DOHH2 (cell line): ENCODE measurements around the gene AUTS2.

Experiments used
- H3F3A ChIP-seq: fragments of 200-600 bp; sonication (generic), shearing (Covaris generic); 2 replicates; pipeline ENCODE4 v1.6.0; 2016; ENCODE audit warnings: antibody characterized with exemption, mild to moderate bottlenecking; ENCODE audit not compliant: control insufficient read depth, insufficient read depth
- H3K27ac ChIP-seq: fragments of 200-600 bp; sonication (generic); 2 replicates; pipeline ENCODE4 v1.5.1; 2014; ENCODE audit warnings: low read depth, mild to moderate bottlenecking, low read length, moderate library complexity
- H3K27me3 ChIP-seq: fragments of 200-600 bp; sonication (generic); 2 replicates; pipeline ENCODE4 v1.6.1; 2014; ENCODE audit warnings: mild to moderate bottlenecking, low read length, mixed read lengths; ENCODE audit not compliant: control insufficient read depth
- H3K36me3 ChIP-seq: fragments of 200-600 bp; sonication (generic); 2 replicates; pipeline ENCODE4 v1.6.1; 2014; ENCODE audit warnings: mild to moderate bottlenecking, low read length, moderate library complexity, mixed read lengths; ENCODE audit not compliant: control insufficient read depth
- H3K4me1 ChIP-seq: fragments of 200-600 bp; sonication (generic); 2 replicates; pipeline ENCODE4 v1.6.1; 2014; ENCODE audit warnings: mild to moderate bottlenecking, low read length, mixed read lengths; ENCODE audit not compliant: control insufficient read depth
- H3K4me2 ChIP-seq: fragments of 200-600 bp; sonication (generic); 2 replicates; pipeline ENCODE4 v1.6.0; 2014; ENCODE audit warnings: mild to moderate bottlenecking, low read length, moderate library complexity
- H3K4me3 ChIP-seq: fragments of 200-600 bp; sonication (generic); 2 replicates; pipeline ENCODE4 v1.5.1; 2014; ENCODE audit warnings: mild to moderate bottlenecking, low read length, mixed read lengths
- H3K79me2 ChIP-seq: fragments of 200-600 bp; sonication (generic); 2 replicates; pipeline ENCODE4 v1.6.1; 2014; ENCODE audit warnings: mild to moderate bottlenecking, low read length, mixed read lengths; ENCODE audit not compliant: control insufficient read depth
- H3K9me2 ChIP-seq: fragments of 200-600 bp; sonication (generic); replicated peaks from 2 replicates; pipeline ENCODE4 v1.6.1; 2014; ENCODE audit warnings: mild to moderate bottlenecking, low read length, mixed read lengths; ENCODE audit not compliant: control insufficient read depth
- H3K9me3 ChIP-seq: fragments of 200-600 bp; sonication (generic); 2 replicates; pipeline ENCODE4 v1.6.1; 2014; ENCODE audit warnings: antibody characterized with exemption, low read length, mixed read lengths; ENCODE audit not compliant: control insufficient read depth, insufficient read depth
- H4K20me1 ChIP-seq: fragments of 200-600 bp; sonication (generic); 2 replicates; pipeline ENCODE4 v1.6.0; 2014; ENCODE audit warnings: low read depth, mild to moderate bottlenecking, antibody characterized with exemption, low read length, moderate library complexity; ENCODE audit not compliant: control insufficient read depth, insufficient read depth
- EZH2phosphoT487 ChIP-seq: fragments of 200-600 bp; sonication (generic); IDR thresholded peaks from 2 replicates; pipeline ENCODE4 v1.6.1; 2017; ENCODE audit warnings: borderline replicate concordance, mild to moderate bottlenecking, antibody characterized with exemption, low read length, moderate library complexity, mixed read lengths
- TF ChIP-seq, protein P1 (sequence below): fragments of 200-600 bp; sonication (generic); IDR thresholded peaks from one replicate; pipeline ENCODE4 v1.5.1; 2014; ENCODE audit warnings: antibody characterized with exemption, mild to moderate bottlenecking, low read depth, low read length; ENCODE audit not compliant: poor library complexity, severe bottlenecking

AUTS2 gene

DNA sequence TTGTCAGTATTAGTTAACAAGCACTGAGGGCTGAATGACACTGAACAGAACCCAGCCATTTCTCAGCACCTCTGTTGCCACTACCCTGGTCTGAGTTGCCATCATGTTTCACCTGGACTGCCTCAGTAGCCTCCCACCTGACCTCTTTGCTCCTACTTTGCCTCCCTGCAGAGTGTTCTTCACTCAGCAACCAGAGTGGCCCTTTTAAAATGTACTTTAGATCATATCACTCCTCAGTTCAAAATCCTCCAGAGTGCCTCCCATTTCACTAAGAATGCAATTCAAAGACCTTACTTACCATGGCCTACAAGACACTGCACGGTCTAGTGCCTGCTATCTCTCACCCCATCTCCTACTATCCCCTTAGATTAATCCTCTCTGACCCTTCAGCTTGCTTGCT lies 214.5 kb downstream of the AUTS2 start:
- Histone ChIP-seq H3K36me3 (no peaks in the 10 kb centered on the region), H3K27ac (no peak overlapping the region), H3F3A (no peaks in the 10 kb centered on the region), H4K20me1 (no peaks in the 10 kb centered on the region), H3K9me2 (no peaks in the 10 kb centered on the region), H3K27me3 (no peaks in the 10 kb centered on the region), H3K4me3 (no peak overlapping the region), H3K79me2 (peaks cover 67% of the 10 kb centered on the region), H3K9me3 (no peaks in the 10 kb centered on the region), H3K4me1 (peaks cover 35% of the 10 kb centered on the region), H3K4me2 (no peak overlapping the region)
- no peak for TF ChIP-seq EZH2phosphoT487
- TF ChIP-seq, protein P1, sequence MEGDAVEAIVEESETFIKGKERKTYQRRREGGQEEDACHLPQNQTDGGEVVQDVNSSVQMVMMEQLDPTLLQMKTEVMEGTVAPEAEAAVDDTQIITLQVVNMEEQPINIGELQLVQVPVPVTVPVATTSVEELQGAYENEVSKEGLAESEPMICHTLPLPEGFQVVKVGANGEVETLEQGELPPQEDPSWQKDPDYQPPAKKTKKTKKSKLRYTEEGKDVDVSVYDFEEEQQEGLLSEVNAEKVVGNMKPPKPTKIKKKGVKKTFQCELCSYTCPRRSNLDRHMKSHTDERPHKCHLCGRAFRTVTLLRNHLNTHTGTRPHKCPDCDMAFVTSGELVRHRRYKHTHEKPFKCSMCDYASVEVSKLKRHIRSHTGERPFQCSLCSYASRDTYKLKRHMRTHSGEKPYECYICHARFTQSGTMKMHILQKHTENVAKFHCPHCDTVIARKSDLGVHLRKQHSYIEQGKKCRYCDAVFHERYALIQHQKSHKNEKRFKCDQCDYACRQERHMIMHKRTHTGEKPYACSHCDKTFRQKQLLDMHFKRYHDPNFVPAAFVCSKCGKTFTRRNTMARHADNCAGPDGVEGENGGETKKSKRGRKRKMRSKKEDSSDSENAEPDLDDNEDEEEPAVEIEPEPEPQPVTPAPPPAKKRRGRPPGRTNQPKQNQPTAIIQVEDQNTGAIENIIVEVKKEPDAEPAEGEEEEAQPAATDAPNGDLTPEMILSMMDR = no peak

DNA sequence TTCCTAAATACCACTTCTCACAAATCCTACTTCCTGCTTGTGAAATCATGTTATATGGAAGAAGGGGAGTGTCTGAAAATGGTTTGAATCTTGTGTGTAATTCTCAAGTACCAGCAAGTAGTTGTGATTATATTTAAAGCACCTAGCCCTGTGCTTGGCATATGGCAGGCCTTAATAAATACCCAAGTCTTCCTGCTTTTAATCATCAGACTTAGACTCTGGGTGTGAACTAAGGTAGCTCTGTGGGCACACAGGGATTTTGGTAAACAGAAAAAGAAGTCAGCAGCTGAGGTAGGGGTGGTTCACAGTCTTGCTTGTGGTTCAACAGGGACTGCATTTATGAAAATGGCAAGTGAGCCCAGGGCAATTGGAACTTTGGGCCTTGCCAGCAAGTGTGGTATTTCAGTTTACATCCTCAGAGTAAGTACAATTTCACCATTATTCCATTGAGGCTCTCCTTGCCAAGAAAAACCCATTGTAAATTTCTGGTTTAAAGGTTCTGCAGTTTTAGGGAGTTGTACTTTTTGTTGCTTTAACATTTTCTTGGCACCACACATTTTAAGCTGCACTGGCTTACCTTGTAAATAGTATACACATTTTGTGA lies 215.5 kb downstream of the AUTS2 start:
- peaks cover 68% of the 10 kb centered on the region for H3K79me2 ChIP-seq
- H3K27me3 ChIP-seq = no peaks in the 10 kb centered on the region

DNA sequence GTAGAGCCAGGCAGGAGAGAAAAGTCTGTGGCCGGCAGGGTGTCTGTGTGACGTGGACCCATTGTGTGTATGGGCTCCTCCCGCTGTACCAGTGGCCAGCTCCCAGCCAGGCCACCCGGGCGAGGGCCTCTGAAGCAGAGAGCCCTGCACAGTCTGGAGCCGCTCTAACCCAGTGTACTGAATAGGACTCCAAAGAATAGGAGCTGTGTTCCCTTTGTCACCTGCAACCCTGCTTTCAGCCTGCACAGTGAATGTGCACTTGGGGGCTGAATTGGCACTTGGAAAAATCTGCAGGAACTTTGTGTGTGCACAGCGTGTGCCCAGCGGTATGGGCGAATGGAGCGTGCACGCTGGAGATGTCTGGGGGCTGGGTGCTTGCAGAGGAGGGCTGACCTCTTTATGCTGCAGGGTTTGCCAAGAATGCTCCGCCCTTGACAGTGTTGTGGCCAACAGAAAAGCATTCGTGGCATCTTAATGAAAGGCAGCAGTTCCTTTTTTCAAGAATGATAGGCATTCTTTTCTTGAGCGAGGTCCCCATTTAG lies 216.2 kb downstream of the AUTS2 start:
- H3K27ac ChIP-seq = no peak overlapping the region
- no peaks in the 10 kb centered on the region for H4K20me1 ChIP-seq
- H3K36me3 ChIP-seq = no peaks in the 10 kb centered on the region
- H3K4me3 ChIP-seq = no peak overlapping the region
- H3F3A ChIP-seq = no peaks in the 10 kb centered on the region
- no peaks in the 10 kb centered on the region for H3K9me3 ChIP-seq
- peaks cover 72% of the 10 kb centered on the region for H3K79me2 ChIP-seq
- TF ChIP-seq, protein P1 = no peak
- TF ChIP-seq EZH2phosphoT487 = no peak
- peaks cover 51% of the 10 kb centered on the region for H3K4me1 ChIP-seq
- no peak overlapping the region for H3K4me2 ChIP-seq
- H3K9me2 ChIP-seq = no peaks in the 10 kb centered on the region
- no peaks in the 10 kb centered on the region for H3K27me3 ChIP-seq

More for the DNA sequence above, 215.5 kb downstream of the AUTS2 start:
- H3K9me2 ChIP-seq = no peaks in the 10 kb centered on the region
- no peak overlapping the region for H3K4me3 ChIP-seq
- H4K20me1 ChIP-seq = no peaks in the 10 kb centered on the region
- TF ChIP-seq EZH2phosphoT487 = no peak
- TF ChIP-seq, protein P1 = no peak
- H3K27ac ChIP-seq = no peak overlapping the region
- no peaks in the 10 kb centered on the region for H3K9me3 ChIP-seq
- H3K4me1 ChIP-seq = peaks cover 44% of the 10 kb centered on the region
- H3K36me3 ChIP-seq = no peaks in the 10 kb centered on the region
- no peaks in the 10 kb centered on the region for H3F3A ChIP-seq
- no peak overlapping the region for H3K4me2 ChIP-seq
